DND-41 (cell line): ENCODE results near the gene MFAP3L.

Experiments
- ATAC-seq: fragments of 200-7000 bp; cut with Tn5 transposase; 3 replicates; pipeline ENCODE4 v1.9.1; 2021; ENCODE audit warnings: low read depth; ENCODE audit not compliant: insufficient read depth
- DNase-seq: peaks from one replicate; pipeline ENCODE4 v3.0.0-alpha.2; 2020
- H2AFZ ChIP-seq: 2 replicates; pipeline ENCODE4 v1.6.0; 2012; ENCODE audit warnings: low read depth, low read length
- H3K27ac ChIP-seq: 2 replicates; pipeline ENCODE4 v1.5.1; 2012; ENCODE audit warnings: low read length, inconsistent platforms
- H3K27me3 ChIP-seq: fragments of 200-600 bp; sonication (generic); 2 replicates; pipeline ENCODE4 v1.6.0; 2012; ENCODE audit warnings: low read length, mild to moderate bottlenecking, inconsistent platforms; ENCODE audit not compliant: insufficient read depth, poor library complexity
- H3K36me3 ChIP-seq: 2 replicates; pipeline ENCODE4 v1.5.1; 2012; ENCODE audit warnings: low read length, inconsistent platforms; ENCODE audit not compliant: insufficient read depth
- H3K4me1 ChIP-seq: 2 replicates; pipeline ENCODE4 v1.5.1; 2012; ENCODE audit warnings: mild to moderate bottlenecking, low read length; ENCODE audit not compliant: insufficient read depth
- H3K4me2 ChIP-seq: 2 replicates; pipeline ENCODE4 v1.6.0; 2012; ENCODE audit warnings: mild to moderate bottlenecking, moderate library complexity, low read length, inconsistent platforms; ENCODE audit not compliant: insufficient read depth
- H3K4me3 ChIP-seq, 2 experiments: fragments of 200-600 bp in 1 of 2; shearing (Covaris generic) in 1 of 2; 2 replicates each; pipeline ENCODE4 v1.5.1; 2012 to 2016; ENCODE audit warnings: inconsistent platforms in 2 of 2, low read length in 2 of 2, mild to moderate bottlenecking in 2 of 2, low read depth in 1 of 2, moderate library complexity in 1 of 2
- H3K79me2 ChIP-seq: 2 replicates; pipeline ENCODE4 v1.6.0; 2012; ENCODE audit warnings: low read length, inconsistent platforms; ENCODE audit not compliant: insufficient read depth
- H3K9ac ChIP-seq: 2 replicates; pipeline ENCODE4 v1.6.0; 2012; ENCODE audit warnings: low read depth, mild to moderate bottlenecking, inconsistent platforms, low read length, moderate library complexity
- H3K9me3 ChIP-seq: 2 replicates; pipeline ENCODE4 v1.5.1; 2012; ENCODE audit warnings: low read length, moderate library complexity, mild to moderate bottlenecking, inconsistent platforms; ENCODE audit not compliant: insufficient read depth, severe bottlenecking
- H4K20me1 ChIP-seq: 2 replicates; pipeline ENCODE4 v1.6.0; 2012; ENCODE audit warnings: low read length; ENCODE audit not compliant: insufficient read depth
- EZH2 ChIP-seq: IDR thresholded peaks from 3 replicates; pipeline ENCODE4 v1.6.1; 2012; ENCODE audit warnings: borderline replicate concordance, low read depth, mild to moderate bottlenecking, moderate library complexity, low read length, inconsistent platforms; ENCODE audit not compliant: severe bottlenecking
- TF ChIP-seq, protein P1 (sequence below): IDR thresholded peaks from 2 replicates; pipeline ENCODE4 v1.5.1; 2012; ENCODE audit warnings: borderline replicate concordance, low read length, moderate library complexity, mild to moderate bottlenecking; ENCODE audit not compliant: poor library complexity, severe bottlenecking; ENCODE audit errors: extremely low read depth

Gene MFAP3L

DNA sequence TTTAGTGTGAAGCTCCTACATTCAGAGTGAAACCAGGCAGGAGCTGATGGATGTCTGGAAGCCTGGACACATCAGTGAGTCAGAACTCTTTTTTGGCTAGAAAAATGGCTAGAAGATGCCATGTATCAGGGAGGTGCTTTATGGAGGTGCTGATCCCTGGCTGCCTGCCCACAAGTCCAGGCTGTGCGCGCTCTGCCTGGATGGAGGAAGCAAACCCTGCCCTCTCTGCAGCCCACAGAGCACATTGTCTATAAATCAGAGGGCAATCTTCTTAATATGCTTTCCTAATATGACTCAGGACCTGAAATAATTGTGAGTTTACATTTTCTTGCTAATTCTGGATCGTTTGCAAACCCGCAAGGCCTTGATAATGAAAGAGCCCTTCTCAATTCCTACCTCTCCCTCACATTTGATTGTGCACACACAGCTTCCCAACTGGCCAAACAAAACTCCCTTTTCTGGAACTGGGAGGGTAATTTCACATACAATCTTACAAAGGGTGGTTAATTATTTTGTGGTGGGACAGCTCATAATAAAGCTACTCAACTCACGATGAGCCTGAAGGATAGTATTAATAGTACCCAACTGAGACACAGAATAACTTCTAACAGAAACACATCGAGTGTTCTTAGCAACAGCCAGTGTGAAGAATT is 11.7 kb downstream of the MFAP3L start:
- no peaks in the 10 kb centered on the region for H3K9me3 ChIP-seq
- DNase-seq (no peak), ATAC-seq (no peak)
- no peak overlapping the region for H3K9ac ChIP-seq
- H3K79me2 ChIP-seq: no peaks in the 10 kb centered on the region
- H3K4me1 ChIP-seq: no peaks in the 10 kb centered on the region
- TF ChIP-seq, protein P1, sequence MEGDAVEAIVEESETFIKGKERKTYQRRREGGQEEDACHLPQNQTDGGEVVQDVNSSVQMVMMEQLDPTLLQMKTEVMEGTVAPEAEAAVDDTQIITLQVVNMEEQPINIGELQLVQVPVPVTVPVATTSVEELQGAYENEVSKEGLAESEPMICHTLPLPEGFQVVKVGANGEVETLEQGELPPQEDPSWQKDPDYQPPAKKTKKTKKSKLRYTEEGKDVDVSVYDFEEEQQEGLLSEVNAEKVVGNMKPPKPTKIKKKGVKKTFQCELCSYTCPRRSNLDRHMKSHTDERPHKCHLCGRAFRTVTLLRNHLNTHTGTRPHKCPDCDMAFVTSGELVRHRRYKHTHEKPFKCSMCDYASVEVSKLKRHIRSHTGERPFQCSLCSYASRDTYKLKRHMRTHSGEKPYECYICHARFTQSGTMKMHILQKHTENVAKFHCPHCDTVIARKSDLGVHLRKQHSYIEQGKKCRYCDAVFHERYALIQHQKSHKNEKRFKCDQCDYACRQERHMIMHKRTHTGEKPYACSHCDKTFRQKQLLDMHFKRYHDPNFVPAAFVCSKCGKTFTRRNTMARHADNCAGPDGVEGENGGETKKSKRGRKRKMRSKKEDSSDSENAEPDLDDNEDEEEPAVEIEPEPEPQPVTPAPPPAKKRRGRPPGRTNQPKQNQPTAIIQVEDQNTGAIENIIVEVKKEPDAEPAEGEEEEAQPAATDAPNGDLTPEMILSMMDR: no peak
- TF ChIP-seq EZH2: no peak
- H3K27me3 ChIP-seq: no peaks in the 10 kb centered on the region
- H3K36me3 ChIP-seq: no peaks in the 10 kb centered on the region
- H3K27ac ChIP-seq: no peak overlapping the region
- no peak overlapping the region for H3K4me3 ChIP-seq
- no peak overlapping the region for H2AFZ ChIP-seq
- H3K4me2 ChIP-seq: no peak overlapping the region
- H4K20me1 ChIP-seq: no peaks in the 10 kb centered on the region

DNA sequence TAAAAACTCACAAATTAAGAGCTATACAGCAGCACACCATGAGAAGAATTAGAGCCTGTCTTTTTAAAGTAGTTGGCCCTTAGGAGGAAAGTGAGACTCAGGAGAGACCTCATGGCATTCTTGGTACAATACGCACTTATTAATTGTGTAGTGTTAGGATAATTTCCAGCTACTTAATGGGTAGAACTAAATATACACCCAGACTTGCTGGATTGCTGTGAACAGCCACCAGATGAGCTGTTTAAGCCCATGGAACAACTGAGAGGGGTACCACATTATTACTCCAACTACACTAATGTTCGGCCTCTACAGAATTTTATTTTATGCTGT is 13.6 kb downstream of the MFAP3L start:
- Histone ChIP-seq H3K4me1 (no peaks in the 10 kb centered on the region), H4K20me1 (no peaks in the 10 kb centered on the region), H3K4me2 (no peak overlapping the region), H3K27ac (no peak overlapping the region), H3K36me3 (no peaks in the 10 kb centered on the region), H3K9ac (no peak overlapping the region), H3K9me3 (no peaks in the 10 kb centered on the region), H3K79me2 (no peaks in the 10 kb centered on the region), H3K4me3 (no peak overlapping the region), H3K27me3 (no peaks in the 10 kb centered on the region), H2AFZ (no peak overlapping the region)
- DNase-seq (no peak), ATAC-seq (no peak)
- TF ChIP-seq EZH2: no peak
- TF ChIP-seq, protein P1: no peak

DNA sequence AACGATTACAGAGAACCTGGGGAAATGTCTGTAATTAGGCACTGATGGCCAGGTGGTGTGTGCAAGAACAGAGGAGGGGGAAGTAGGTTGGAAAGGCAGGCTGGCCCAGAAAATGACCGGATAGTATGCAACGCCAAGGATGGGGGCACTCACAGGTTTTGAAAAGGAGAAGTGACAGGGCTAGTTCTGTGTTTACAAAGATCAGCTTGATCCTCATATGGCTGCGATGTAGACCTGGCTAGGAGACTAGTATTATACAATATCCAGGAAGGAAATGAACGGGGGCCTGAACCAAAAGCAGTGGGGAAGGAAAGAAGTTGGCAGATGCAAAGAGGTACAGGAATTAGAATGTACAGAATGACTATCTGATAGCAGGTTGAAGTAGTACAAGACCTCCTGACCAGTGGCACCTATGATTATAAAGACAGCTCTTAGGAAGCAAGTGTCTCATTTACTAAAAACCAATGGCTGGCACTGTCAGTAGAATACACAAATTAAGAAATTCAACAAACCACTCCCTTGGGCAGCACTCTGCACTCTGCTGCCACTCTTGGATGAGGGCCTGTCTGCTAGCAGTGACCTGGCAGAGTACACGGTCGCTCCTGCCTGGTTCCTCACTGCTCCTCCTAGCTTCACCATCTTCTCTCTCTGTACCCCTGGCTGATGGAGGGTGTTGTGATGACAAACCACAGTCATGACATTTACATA is 14.1 kb downstream of the MFAP3L start:
- Histone ChIP-seq H3K9ac (no peak overlapping the region), H3K27ac (no peak overlapping the region), H3K4me3 (no peak overlapping the region), H3K27me3 (no peaks in the 10 kb centered on the region), H3K4me2 (no peak overlapping the region), H2AFZ (no peak overlapping the region), H3K79me2 (no peaks in the 10 kb centered on the region), H3K36me3 (no peaks in the 10 kb centered on the region), H3K4me1 (no peaks in the 10 kb centered on the region), H4K20me1 (no peaks in the 10 kb centered on the region), H3K9me3 (no peaks in the 10 kb centered on the region)
- DNase-seq (no peak), ATAC-seq (no peak)
- TF ChIP-seq, protein P1: no peak
- TF ChIP-seq EZH2: no peak
